ENCODE data around the gene METTL27. TPM values are rescaled to one million over a fixed set of nuclear protein-coding genes. Genes with fewer than 3 reads are reported as not detected.

Gene METTL27
- total RNA-seq, 1 donor from 2014 or later = 13.5 TPM

DNA sequence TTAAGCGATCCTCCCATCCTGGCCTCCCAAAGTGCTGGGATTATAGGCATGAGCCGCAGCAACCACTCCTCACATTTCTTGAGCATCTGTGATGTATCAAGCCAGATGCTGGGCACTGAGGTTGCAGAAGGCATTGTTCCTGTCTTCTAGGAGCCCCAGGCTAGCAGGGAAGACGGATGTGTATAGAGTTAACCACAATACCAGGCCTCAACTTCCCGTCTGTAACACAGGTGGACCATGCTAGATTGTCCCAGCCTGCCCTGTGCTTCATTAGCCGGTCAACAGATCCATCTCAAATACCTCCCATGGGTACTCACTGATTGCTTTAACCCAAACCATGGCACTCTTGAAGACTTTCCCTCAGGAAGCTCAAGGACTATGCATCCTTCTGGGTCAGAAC is 13.3 kb downstream of the METTL27 start:
- H3K4me1 Mint-ChIP-seq (ENCODE audit: low read depth) = peaks cover 54% of the 10 kb centered on the region
- TF ChIP-seq, protein P1, sequence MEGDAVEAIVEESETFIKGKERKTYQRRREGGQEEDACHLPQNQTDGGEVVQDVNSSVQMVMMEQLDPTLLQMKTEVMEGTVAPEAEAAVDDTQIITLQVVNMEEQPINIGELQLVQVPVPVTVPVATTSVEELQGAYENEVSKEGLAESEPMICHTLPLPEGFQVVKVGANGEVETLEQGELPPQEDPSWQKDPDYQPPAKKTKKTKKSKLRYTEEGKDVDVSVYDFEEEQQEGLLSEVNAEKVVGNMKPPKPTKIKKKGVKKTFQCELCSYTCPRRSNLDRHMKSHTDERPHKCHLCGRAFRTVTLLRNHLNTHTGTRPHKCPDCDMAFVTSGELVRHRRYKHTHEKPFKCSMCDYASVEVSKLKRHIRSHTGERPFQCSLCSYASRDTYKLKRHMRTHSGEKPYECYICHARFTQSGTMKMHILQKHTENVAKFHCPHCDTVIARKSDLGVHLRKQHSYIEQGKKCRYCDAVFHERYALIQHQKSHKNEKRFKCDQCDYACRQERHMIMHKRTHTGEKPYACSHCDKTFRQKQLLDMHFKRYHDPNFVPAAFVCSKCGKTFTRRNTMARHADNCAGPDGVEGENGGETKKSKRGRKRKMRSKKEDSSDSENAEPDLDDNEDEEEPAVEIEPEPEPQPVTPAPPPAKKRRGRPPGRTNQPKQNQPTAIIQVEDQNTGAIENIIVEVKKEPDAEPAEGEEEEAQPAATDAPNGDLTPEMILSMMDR (IDR thresholded peaks at IDR 0.05; ENCODE audit: unreplicated experiment) = no peak
- H3K4me3 Mint-ChIP-seq (ENCODE audit: low read depth) = no peak overlapping the region

DNA sequence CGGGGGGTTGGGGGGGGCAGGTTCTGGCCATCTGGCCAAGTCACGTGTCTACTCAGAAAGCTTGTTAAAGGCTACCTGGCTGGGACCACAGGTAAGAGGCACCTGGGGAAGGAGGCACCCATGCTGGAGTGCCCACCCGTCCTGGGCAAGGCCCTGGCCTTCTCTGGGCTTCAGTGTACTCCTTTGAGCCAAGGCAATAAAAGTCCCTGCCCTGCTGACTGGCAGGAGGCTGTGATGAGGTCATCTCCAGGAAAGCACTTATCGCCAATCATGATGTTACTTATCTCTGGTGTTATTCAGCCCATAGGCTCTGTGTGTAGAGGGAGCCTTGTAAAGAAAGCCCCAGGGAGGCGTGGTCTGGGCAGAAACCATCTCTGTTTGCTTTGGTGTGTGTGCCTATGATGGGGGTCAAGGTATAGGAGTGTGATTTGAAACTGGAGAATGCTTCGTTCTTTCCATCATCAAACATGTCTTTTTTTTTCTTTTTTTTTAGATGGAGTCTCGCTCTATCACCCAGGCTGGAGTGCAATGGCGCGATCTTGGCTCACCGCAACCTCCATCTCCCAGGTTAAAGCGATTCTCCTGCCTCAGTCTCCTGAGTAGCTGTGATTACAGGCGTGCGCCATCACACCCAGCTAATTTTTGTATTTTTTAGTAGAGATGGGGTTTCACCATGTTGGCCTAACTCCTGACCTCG is 14.1 kb downstream of the METTL27 start:
- no peak overlapping the region for H3K4me3 Mint-ChIP-seq (ENCODE audit: low read depth)
- DNase-seq (ENCODE audit: low spot score, unreplicated experiment) = no peak
- H3K27me3 Mint-ChIP-seq = peaks cover 4% of the 10 kb centered on the region
- H3K27ac Mint-ChIP-seq = peak overlapping the region; percentile 99
- no peaks in the 10 kb centered on the region for H3K9me3 Mint-ChIP-seq (ENCODE audit: low read depth)
- H3K4me1 Mint-ChIP-seq (ENCODE audit: low read depth) = peaks cover 49% of the 10 kb centered on the region
- H3K36me3 Mint-ChIP-seq (ENCODE audit: insufficient read depth) = no peaks in the 10 kb centered on the region
- TF ChIP-seq, protein P1 (IDR thresholded peaks at IDR 0.05; ENCODE audit: unreplicated experiment) = no peak

More for the DNA sequence above, 13.3 kb downstream of the METTL27 start:
- DNase-seq (ENCODE audit: low spot score, unreplicated experiment) = no peak
- H3K9me3 Mint-ChIP-seq (ENCODE audit: low read depth) = no peaks in the 10 kb centered on the region
- H3K27me3 Mint-ChIP-seq = peaks cover 2% of the 10 kb centered on the region
- H3K36me3 Mint-ChIP-seq (ENCODE audit: insufficient read depth) = peaks cover 2% of the 10 kb centered on the region
- peak overlapping the region; percentile 99 for H3K27ac Mint-ChIP-seq

DNA sequence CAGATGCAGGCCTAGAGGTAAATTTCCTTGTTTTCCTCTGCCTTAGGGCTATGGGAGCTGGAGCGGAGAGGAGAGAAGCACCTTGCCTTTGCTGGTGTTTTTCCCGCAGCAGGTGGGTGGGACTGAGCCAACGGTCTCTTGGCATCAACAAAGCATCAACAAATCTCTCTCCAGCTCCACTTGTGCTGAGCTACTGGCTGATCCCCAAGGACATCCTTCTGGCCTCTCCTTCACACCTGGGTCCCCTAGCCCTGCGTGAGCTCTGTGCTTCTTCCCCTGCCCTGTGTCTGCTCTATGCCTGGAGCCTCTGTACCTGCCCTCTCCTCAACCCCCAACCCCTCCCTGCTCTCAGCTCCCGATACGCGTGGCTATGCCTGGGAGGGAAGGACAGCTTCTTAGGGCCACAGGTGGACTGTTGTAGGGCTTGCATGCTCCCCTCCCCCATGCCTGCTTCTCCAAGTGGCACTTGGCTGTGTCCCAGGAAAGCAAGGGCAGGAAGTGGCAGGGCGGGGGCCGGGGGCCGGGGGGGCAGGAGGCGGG is 14.7 kb downstream of the METTL27 start:
- H3K36me3 Mint-ChIP-seq (ENCODE audit: insufficient read depth) = no peaks in the 10 kb centered on the region
- TF ChIP-seq, protein P1 (IDR thresholded peaks at IDR 0.05; ENCODE audit: unreplicated experiment) = no peak
- H3K27me3 Mint-ChIP-seq = peaks cover 8% of the 10 kb centered on the region
- DNase-seq (ENCODE audit: low spot score, unreplicated experiment) = no peak
- peak overlapping the region; percentile 97 for H3K27ac Mint-ChIP-seq
- H3K4me1 Mint-ChIP-seq (ENCODE audit: low read depth) = peaks cover 48% of the 10 kb centered on the region
- H3K4me3 Mint-ChIP-seq (ENCODE audit: low read depth) = no peak overlapping the region
- no peaks in the 10 kb centered on the region for H3K9me3 Mint-ChIP-seq (ENCODE audit: low read depth)

DNA sequence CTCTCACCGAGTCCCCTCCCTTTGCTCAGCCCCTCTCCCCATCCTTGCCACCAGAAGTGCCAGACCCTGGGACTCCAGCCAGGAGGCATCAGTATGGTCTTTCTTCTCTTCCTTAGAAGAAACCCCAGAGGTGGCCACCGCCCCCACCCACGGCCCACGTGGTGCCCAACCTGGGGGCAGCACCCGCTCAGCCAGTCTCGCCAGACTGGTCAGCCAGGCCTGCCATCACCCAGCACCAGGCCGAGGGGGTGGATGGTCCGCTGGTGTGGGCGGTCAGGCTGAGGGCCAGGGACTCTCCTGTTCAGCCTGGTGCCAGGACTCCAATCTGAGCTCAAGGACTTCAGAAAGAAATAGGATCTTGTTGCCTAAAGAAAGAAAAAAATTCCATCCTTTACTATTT is 17.3 kb downstream of the METTL27 start:
- Mint-ChIP-seq H3K4me3 (ENCODE audit: low read depth) (no peak overlapping the region), H3K4me1 (ENCODE audit: low read depth) (peaks cover 36% of the 10 kb centered on the region), H3K36me3 (ENCODE audit: insufficient read depth) (no peaks in the 10 kb centered on the region), H3K27ac (no peak overlapping the region), H3K9me3 (ENCODE audit: low read depth) (no peaks in the 10 kb centered on the region), H3K27me3 (peaks cover 11% of the 10 kb centered on the region)
- DNase-seq (ENCODE audit: low spot score, unreplicated experiment) = no peak
- TF ChIP-seq, protein P1 (IDR thresholded peaks at IDR 0.05; ENCODE audit: unreplicated experiment) = no peak

DNA sequence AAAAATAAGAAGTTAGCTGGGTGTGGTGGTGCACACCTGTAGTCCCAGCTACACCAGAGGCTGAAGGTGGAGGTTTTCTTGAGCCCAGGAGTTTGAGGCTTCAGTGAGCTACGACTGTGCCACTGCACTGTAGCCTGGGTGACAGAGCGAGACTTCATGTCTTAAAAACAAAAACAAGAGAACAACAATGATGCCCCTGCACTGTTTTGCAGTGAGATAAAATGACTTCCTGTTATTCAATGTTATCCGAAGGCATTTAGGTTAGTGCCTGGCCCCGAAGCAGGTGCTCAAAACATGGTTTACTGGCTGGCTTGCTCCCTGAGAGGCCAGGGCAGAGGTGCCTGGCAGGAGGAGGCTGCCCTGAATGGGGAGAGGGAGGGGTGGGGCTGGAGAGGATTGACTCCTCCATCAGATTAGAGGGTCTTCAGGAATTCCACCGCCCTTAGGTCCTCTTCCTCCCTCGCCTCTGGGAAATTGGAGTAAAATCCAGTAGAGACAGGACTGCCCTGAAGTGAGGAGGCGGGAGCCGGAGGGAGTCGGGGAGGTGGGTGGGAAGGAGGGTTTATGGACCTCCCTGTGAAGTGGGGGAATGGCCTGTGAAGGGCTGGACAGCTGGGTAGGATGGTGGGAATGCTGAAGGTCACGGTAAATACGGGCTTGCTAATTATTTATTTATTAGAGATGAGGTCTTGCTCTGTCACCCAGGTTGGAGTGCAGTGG is 18.3 kb downstream of the METTL27 start:
- no peak for DNase-seq (ENCODE audit: low spot score, unreplicated experiment)
- peaks cover 28% of the 10 kb centered on the region for H3K4me1 Mint-ChIP-seq (ENCODE audit: low read depth)
- TF ChIP-seq, protein P1 (IDR thresholded peaks at IDR 0.05; ENCODE audit: unreplicated experiment) = no peak
- H3K27ac Mint-ChIP-seq = no peak overlapping the region
- H3K9me3 Mint-ChIP-seq (ENCODE audit: low read depth) = no peaks in the 10 kb centered on the region
- no peak overlapping the region for H3K4me3 Mint-ChIP-seq (ENCODE audit: low read depth)
- H3K36me3 Mint-ChIP-seq (ENCODE audit: insufficient read depth) = no peaks in the 10 kb centered on the region
- peaks cover 11% of the 10 kb centered on the region for H3K27me3 Mint-ChIP-seq
